ENCODE measurements around the gene FNDC8.
A peak's percentile ranks its signal among the peaks of the same experiment; 100 is the strongest.

Gene FNDC8

DNA sequence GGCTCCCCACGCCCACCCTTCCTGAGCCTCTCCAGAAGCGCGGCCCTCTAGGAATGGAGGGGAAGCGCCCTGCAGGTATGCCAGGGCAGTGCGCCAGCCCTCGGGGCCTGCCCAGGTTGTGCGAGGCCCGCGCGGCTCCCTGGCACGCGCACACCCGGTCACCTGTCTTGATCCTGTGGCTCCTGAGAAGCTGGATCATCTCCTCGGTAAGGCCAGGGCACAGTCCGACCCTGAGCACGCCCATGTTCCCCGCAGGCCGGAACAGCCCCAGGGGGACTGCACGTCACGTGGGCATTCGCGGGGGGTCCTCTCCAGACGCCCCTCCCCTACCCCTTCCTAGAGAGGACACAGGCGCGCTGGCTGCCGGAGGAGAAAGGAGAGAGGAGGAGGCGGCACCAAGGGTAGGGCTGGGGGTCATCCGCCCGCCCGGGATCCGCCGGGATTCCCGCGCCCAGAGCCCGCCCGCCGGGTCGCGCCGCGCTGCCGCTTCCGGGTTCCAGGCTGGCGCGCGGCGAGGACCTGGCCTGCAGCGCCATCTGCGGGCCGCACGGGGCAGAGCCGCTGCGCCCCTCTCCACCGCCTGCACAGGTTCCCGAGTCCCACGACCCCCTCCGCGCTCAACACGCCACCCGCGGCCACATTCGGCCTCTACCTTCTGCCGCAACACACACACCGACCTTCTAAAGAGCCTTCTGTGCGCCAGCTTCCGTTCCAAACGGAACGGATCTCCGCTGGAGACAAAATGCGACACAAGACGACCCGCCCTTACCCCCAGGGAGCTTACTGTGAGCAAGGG lies 1.8 kb upstream of the FNDC8 start, which contains the start of gene RAD51D:
RAD51D (minus strand) TSS at position 491 of the 796 bp plus-strand sequence; CDS start at position 244, 247 bp downstream.
- Histone ChIP-seq H3K4me3 (replicated peaks; ENCODE audit: insufficient read depth, low read length) (peak within 1 kb of the TSS; percentile 54), H3K27me3 (ENCODE audit: insufficient read depth, poor library complexity, severe bottlenecking) (no peaks in the 10 kb centered on the region), H3K27ac (replicated peaks) (peak within 1 kb of the TSS; percentile 86)
- peak; percentile 71 to 77 for DNase-seq (ENCODE audit: low read depth in 1 of 2, low spot score in 1 of 2)
- peak; percentile 69 for TF ChIP-seq POLR2AphosphoS5 (IDR thresholded peaks at IDR 0.05; ENCODE audit: low read depth)
- TF ChIP-seq GABPA (IDR thresholded peaks at IDR 0.05; ENCODE audit: low read depth): no peak
- TF ChIP-seq, protein P1, sequence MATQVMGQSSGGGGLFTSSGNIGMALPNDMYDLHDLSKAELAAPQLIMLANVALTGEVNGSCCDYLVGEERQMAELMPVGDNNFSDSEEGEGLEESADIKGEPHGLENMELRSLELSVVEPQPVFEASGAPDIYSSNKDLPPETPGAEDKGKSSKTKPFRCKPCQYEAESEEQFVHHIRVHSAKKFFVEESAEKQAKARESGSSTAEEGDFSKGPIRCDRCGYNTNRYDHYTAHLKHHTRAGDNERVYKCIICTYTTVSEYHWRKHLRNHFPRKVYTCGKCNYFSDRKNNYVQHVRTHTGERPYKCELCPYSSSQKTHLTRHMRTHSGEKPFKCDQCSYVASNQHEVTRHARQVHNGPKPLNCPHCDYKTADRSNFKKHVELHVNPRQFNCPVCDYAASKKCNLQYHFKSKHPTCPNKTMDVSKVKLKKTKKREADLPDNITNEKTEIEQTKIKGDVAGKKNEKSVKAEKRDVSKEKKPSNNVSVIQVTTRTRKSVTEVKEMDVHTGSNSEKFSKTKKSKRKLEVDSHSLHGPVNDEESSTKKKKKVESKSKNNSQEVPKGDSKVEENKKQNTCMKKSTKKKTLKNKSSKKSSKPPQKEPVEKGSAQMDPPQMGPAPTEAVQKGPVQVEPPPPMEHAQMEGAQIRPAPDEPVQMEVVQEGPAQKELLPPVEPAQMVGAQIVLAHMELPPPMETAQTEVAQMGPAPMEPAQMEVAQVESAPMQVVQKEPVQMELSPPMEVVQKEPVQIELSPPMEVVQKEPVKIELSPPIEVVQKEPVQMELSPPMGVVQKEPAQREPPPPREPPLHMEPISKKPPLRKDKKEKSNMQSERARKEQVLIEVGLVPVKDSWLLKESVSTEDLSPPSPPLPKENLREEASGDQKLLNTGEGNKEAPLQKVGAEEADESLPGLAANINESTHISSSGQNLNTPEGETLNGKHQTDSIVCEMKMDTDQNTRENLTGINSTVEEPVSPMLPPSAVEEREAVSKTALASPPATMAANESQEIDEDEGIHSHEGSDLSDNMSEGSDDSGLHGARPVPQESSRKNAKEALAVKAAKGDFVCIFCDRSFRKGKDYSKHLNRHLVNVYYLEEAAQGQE (IDR thresholded peaks at IDR 0.05; ENCODE audit: insufficient replicate concordance, low read depth): peak; percentile 41
- peak; percentile 14; the same call in 1 of the 2 replicates for TF ChIP-seq SPI1 (IDR thresholded peaks at IDR 0.05; ENCODE audit: borderline replicate concordance, low read depth)
- TF ChIP-seq, protein P2, sequence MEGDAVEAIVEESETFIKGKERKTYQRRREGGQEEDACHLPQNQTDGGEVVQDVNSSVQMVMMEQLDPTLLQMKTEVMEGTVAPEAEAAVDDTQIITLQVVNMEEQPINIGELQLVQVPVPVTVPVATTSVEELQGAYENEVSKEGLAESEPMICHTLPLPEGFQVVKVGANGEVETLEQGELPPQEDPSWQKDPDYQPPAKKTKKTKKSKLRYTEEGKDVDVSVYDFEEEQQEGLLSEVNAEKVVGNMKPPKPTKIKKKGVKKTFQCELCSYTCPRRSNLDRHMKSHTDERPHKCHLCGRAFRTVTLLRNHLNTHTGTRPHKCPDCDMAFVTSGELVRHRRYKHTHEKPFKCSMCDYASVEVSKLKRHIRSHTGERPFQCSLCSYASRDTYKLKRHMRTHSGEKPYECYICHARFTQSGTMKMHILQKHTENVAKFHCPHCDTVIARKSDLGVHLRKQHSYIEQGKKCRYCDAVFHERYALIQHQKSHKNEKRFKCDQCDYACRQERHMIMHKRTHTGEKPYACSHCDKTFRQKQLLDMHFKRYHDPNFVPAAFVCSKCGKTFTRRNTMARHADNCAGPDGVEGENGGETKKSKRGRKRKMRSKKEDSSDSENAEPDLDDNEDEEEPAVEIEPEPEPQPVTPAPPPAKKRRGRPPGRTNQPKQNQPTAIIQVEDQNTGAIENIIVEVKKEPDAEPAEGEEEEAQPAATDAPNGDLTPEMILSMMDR (IDR thresholded peaks at IDR 0.05; ENCODE audit: insufficient read depth, low read length): peak; percentile 72

DNA sequence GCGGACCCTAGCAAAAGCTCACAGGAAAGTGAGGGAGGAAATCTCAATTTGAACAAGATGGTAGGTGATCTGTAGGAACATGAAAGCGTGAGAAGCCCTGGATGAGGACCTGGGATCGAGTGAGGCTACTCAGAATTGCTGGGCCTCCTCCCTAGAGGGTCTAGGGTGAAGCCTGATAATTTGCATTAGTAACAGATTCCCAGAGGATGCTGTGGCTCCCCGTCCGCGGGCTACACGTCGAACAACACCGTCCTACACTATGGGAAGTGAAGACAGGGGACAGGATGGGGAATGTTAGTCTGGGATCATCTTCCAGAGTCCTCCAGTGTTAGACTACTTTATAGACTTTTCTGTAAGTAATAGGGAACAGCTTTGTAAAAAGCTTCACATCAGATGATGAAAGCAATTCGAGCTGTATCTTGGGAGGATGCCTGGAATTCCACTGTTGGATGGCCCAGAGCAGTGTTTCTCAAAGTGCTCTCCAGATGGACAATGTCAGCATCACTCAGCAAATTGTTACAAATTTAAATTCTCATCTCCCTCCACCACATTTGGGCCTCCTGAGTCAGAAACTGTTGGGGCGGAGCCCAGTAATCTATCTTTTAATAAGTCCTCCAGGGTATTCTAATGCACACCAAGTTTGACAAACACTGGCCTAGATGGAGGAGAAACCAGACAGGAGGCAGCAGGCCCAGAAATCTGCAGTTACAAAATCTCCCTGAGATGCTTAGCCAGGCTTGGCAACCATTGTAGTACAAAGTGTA lies 6.5 kb downstream of the FNDC8 start:
- TF ChIP-seq, protein P2 (IDR thresholded peaks at IDR 0.05; ENCODE audit: insufficient read depth, low read length): no peak
- TF ChIP-seq GABPA (IDR thresholded peaks at IDR 0.05; ENCODE audit: low read depth) (no peak), POLR2AphosphoS5 (IDR thresholded peaks at IDR 0.05; ENCODE audit: low read depth) (no peak), SPI1 (IDR thresholded peaks at IDR 0.05; ENCODE audit: borderline replicate concordance, low read depth) (no peak)
- TF ChIP-seq, protein P1 (IDR thresholded peaks at IDR 0.05; ENCODE audit: insufficient replicate concordance, low read depth): no peak

DNA sequence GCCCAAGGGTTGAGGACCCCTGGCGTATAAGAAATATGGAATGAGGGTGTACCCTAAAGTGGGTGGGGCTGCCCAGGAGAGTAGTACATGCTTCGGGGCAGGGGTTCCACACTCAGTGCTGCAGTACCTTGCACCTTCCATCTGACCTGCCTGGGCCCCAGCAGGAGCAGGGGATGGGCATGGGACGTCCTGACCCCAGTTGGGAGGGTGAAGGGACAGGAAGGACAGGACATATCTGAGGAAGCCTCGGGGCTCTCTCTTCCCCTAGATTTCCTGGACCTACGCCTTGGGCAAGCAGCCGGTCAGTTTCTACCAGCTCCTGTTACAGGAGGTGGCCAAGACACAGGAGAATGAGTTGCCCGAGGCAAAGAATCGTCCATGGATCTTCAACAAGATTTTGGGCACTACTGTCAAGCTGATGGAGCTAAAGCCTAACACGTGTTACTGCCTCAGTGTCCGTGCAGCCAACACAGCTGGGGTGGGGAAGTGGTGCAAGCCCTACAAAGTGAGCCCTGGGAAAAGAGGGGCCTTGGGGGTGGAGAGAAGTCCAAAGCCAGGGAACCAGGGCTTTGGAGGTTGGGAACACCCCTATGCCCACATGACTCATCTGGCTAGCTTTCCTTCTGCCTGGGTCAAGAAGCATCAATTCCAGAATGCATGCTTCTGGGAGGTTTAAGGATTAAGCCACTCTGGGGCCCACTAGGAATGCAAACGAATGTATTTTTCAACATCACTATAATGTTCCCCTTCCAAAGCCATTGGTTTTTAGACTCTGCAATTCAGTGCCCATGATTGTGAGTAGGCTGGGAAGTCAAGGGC lies 7.9 kb downstream of the FNDC8 start:
- Histone ChIP-seq H3K27me3 (ENCODE audit: insufficient read depth, poor library complexity, severe bottlenecking) (no peaks in the 10 kb centered on the region), H3K27ac (replicated peaks) (no peak overlapping the region), H3K4me3 (replicated peaks; ENCODE audit: insufficient read depth, low read length) (no peak overlapping the region)
- TF ChIP-seq, protein P1 (IDR thresholded peaks at IDR 0.05; ENCODE audit: insufficient replicate concordance, low read depth): no peak
- TF ChIP-seq POLR2AphosphoS5 (IDR thresholded peaks at IDR 0.05; ENCODE audit: low read depth): peak; percentile 56
- no peak for DNase-seq (ENCODE audit: low read depth in 1 of 2, low spot score in 1 of 2)

More for the DNA sequence above, 6.5 kb downstream of the FNDC8 start:
- no peak for DNase-seq (ENCODE audit: low read depth in 1 of 2, low spot score in 1 of 2)
- Histone ChIP-seq H3K27ac (replicated peaks) (no peak overlapping the region), H3K27me3 (ENCODE audit: insufficient read depth, poor library complexity, severe bottlenecking) (no peaks in the 10 kb centered on the region), H3K4me3 (replicated peaks; ENCODE audit: insufficient read depth, low read length) (no peak overlapping the region)

All from HL-60 (cell line).